Head of caudate nucleus (tissue), 42 donors: ENCODE data around the gene RTN4IP1.
"Not testable (repeated sequence)": the region's sequence is repeated elsewhere in the genome, so short reads cannot be mapped to it uniquely, and the experiment has no call there.

Experiments
- DNase-seq, 42 donors: peaks; one replicate each; pipeline versions ENCODE4 v3.0.0 to v3.0.0-alpha.2; 2020 to 2021; ENCODE audit warnings: mixed read lengths in 7 of 42
- intact Hi-C: fragments of 100-400 bp; cut with DNase I; formaldehyde crosslinking; loops from one replicate; pipeline ENCODE4 v1.15.0; 2022

RTN4IP1 gene

DNA sequence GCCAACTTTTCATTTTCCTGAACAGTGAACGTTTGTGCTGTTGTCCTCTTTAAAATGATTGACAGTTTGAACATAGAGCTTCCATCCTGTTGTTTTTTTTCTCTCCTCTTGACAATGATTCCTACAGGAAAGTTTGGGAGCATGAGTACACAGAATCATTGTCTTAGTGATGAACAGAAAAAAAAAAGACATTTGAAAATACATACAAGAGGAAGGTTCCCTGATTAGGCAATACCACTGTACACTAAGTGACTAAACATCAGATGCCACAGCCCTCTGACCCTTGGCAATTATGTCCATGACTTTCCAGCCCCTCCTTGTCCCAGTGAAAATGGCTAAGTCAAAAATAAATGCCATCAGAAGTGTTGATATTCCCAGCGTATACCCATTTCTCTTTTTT lies 71.5 kb downstream of the RTN4IP1 start:
- DNase-seq: no peak
- intact Hi-C loops: no loop called here

DNA sequence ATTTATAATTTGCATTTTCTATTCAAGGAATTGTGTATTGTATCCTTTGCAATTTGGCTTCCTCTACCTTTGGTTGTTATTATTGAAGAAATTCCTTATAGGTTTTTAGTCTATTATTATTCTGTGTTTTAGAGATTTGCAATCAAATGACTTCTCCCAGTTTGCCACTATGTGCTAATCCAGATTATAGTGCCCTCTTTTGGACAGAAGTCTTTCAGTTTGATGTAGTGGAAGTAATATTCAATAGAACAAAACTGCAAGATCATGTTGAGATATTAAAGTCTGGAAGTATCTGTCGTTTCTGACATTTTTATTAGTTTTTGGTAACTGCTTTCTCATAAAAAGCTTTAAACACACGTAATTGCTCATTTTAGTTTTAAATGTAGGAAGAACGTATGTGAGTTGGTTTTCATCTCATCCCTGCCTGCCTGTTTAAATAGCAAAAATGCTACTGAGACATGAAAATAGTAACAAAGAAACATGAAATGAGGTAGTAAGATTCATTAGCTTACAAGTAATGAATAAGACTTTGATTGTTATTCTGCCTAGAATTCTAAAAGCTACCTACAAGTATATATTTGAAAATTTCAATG lies 72.8 kb downstream of the RTN4IP1 start:
- intact Hi-C loops: no loop called here
- no peak for DNase-seq

GRCh38 chr6:106555767-106556166 lies 73.5 kb downstream of the RTN4IP1 start:
- intact Hi-C loops: no loop called here
- DNase-seq: no peak

DNA sequence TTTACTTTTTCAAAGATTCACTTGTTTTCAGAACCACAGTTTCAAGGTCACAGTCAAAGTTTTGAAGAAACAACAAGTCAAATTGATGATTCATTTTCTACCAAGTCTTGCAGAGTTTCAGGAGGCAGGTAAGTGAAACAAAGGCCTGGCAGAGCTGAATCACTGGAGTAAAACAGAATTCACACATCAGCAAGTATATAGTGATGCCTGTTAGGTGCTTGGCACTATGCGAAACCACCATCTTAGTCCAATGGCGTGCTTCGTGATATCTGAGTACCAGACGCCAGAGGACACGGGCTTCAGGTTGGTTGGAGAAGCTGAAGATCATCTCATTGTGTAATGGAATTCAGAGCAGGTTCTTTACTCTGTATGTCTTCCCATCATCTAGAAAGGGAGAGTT lies 75.9 kb downstream of the RTN4IP1 start:
- intact Hi-C loops: no loop called here
- DNase-seq: no peak

DNA sequence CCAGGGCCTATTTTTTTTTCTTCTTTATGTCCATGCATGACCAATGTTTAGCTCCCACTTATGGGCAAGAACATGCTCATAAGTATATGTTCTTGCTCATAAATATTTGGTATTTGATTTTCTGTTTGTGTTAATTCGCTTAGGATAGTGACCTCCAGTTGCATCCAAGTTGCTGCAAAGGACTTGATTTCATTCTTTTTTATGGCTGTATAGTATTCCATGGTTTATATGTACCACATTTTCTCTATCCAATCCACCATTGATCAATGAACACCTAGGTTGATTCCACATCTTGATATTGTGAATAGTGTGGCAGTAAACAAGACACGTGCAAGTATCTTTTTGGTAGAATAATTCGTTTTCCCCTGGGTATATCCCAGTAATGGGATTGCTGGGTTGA lies 78.1 kb downstream of the RTN4IP1 start:
- intact Hi-C loops: no loop called here
- no peak for DNase-seq

DNA sequence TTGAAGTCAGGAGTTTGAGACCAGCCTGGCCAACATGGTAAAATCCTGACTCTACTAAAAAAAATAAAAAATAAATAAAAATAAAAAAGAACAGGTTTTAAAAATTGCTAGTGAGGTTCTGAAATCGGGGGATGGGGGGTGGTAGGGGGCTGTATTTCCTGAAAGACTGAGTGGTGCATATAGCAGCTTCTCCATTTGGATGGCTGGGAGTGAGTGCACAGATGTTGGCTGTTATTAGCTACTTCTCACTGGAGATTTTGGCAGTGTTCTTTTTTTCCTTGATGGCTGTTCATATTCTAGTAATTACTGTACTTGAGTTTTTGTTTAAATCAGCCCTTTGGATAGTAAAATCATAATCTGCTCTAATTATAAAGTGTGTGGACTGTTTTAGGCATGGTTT lies 79.8 kb downstream of the RTN4IP1 start:
- intact Hi-C loops: no loop called here
- DNase-seq: no peak

DNA sequence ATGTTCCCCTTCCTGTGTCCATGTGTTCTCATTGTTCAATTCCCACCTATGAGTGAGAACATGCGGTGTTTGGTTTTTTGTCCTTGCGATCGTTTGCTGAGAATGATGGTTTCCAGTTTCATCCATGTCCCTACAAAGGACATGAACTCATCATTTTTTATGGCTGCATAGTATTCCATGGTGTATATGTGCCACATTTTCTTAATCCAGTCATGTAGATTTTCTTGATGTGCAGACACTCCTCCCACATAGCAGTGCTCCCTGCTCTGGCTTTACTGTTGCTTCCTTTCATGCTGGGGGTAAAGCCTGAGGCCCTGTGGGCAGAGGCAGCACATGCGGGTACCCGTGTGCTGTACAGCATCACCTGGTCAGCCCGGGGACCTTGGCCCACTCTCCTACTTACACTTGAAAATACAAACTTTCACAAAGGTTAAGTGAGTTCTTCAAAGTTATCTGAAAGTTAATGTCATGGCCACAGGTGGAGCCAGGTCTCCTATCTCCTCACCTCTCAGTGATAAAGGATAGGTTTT lies 80.3 kb downstream of the RTN4IP1 start:
- DNase-seq, intact Hi-C loops: not testable (repeated sequence)

- intact Hi-C loops: no loop called here
- no peak for DNase-seq
Observed at GRCh38 chr6:106547601-106548453, 81.5 kb downstream of the RTN4IP1 start.

GRCh38 chr6:106546691-106547414 lies 82.4 kb downstream of the RTN4IP1 start:
- no peak for DNase-seq
- intact Hi-C loops: no loop called here

DNA sequence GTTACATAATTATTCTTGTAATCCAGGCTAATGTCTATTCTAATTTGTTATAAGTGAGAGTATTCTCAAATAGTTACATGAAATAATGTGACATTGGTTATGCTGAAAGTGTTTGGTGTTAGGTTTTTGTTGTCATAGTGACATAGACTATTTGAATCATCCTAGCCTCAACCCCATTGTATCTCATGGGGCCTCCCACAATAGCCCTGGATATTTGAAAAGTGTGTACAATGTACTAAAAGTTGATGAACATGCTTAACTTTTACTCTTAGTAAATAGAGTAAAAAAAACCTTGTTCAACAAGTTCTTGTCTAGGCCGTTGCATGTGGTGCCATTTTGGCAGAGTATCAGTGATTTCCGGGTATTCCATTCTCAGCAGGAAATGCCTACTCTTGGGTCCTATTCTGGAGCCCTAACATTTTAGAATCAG lies 83.0 kb downstream of the RTN4IP1 start:
- intact Hi-C loops: no loop called here
- no peak for DNase-seq

DNA sequence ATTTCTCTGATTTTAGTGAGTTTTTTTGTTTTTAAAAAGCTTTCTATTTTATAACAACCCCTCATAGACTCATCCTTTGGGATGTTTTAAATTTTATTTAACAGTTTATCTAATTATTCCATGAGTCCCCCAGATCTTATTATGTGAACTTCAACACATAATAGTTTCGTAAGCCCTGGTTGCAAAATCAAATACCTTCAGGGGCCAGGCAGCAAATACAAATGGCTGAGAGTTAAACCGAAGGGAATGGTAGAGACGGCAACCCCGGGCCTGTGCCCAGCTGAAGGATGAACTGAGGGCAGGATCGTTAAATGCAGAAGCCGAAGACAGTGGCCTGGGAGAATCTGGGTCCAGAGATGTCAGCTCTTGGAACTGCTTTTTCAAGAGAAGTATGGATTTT lies 88.4 kb downstream of the RTN4IP1 start:
- intact Hi-C loops: no loop called here
- no peak for DNase-seq

GRCh38 chr6:106540432-106540831 lies 88.9 kb downstream of the RTN4IP1 start:
- DNase-seq: no peak
- intact Hi-C loops: no loop called here

DNA sequence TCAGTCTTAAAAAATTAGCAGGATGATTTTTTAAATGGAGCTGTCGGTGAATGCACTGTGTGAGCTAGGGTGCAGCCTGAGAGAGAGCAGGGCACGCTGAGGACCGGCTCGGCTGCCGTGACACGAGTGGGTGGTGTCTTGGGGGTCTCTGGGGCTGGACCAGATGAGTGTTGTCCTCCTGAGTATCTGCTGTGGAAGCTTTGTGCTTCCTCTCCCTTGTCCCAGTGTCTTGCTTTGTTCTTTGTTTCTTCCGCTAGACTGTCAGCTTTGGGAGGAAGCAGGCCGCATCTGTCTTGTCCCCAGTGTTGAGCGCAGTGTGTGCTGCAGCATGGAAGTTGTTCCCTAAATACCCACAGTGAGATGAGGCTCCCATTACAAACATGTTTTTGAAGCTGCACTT lies 89.4 kb downstream of the RTN4IP1 start:
- intact Hi-C loops: no loop called here
- DNase-seq: peak in 11 of 42 donors; percentile 5 to 35 (median 12)

GRCh38 chr6:106538145-106538544 lies 91.2 kb downstream of the RTN4IP1 start:
- no peak for DNase-seq
- intact Hi-C loops: no loop called here

DNA sequence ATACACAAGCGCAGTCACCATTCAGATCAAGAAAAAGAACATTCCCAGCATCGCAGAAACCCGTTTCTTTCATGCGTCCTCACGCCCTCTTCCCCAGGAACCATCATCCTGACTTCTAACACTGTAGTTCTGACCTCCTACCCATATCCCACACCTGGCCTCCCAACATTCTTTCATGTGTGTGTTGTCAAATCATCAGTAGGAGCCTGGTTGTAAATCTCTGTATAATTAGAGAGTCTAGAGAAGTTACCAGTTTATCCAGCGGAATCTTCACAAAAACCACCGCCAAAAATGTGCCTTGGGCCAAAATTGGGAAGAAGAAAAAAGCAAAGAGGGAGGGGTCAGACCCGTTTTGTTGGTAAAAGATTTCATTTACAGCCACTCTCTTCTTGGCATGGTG lies 91.6 kb downstream of the RTN4IP1 start:
- no peak for DNase-seq
- intact Hi-C loops: no loop called here

GRCh38 chr6:106536851-106537250 lies 92.4 kb downstream of the RTN4IP1 start:
- DNase-seq: no peak
- intact Hi-C loops: no loop called here

GRCh38 chr6:106536357-106536756 lies 92.9 kb downstream of the RTN4IP1 start:
- DNase-seq: no peak
- intact Hi-C loops: no loop called here

- DNase-seq: no peak
Observed at GRCh38 chr6:106535012-106535411, 94.3 kb downstream of the RTN4IP1 start.

GRCh38 chr6:106534564-106534982 lies 94.7 kb downstream of the RTN4IP1 start:
- intact Hi-C loops: no loop called here
- DNase-seq: no peak

More at GRCh38 chr6:106535012-106535411, 94.3 kb downstream of the RTN4IP1 start:
- intact Hi-C loops: no loop called here

GRCh38 chr6:106534004-106534403 lies 95.3 kb downstream of the RTN4IP1 start:
- DNase-seq: no peak
- intact Hi-C loops: no loop called here
